Stimulated activated naive CD8-positive, alpha-beta T cell treated with anti-CD3 and anti-CD28 coated beads, Interleukin-15, Interleukin-2, amounts not matched to agents 100 ng/mL and 50 ng/mL, for 24 hours (primary cell): Measurements from ENCODE around the gene GCSAM.

Source experiments
- H3K27ac Mint-ChIP-seq: one replicate; pipeline ENCODE4 v1.8.0; 2021; ENCODE audit warnings: mild to moderate bottlenecking, mixed read lengths
- H3K27me3 Mint-ChIP-seq: one replicate; pipeline ENCODE4 v1.8.0; 2021; ENCODE audit warnings: mixed read lengths
- H3K36me3 Mint-ChIP-seq: one replicate; pipeline ENCODE4 v1.8.0; 2021; ENCODE audit warnings: low read depth, mixed read lengths
- H3K4me1 Mint-ChIP-seq: one replicate; pipeline ENCODE4 v1.8.0; 2021; ENCODE audit warnings: low read depth, mixed read lengths
- H3K4me3 Mint-ChIP-seq: one replicate; pipeline ENCODE4 v1.8.0; 2021; ENCODE audit warnings: mild to moderate bottlenecking, mixed read lengths
- H3K9me3 Mint-ChIP-seq: one replicate; pipeline ENCODE4 v1.8.0; 2021; ENCODE audit warnings: mixed read lengths

Gene GCSAM

GRCh38 chr3:112132975-112133448 lies at the start of gene GCSAM:
GCSAM (minus strand) TSS chr3:112133248; CDS start chr3:112133120, 128 bp downstream.
- peak within 1 kb of the TSS; percentile 93 for H3K27ac Mint-ChIP-seq
- H3K9me3 Mint-ChIP-seq = no peaks in the 10 kb centered on the region
- no peaks in the 10 kb centered on the region for H3K27me3 Mint-ChIP-seq
- peak within 1 kb of the TSS; percentile 85 for H3K4me3 Mint-ChIP-seq
- no peaks in the 10 kb centered on the region for H3K36me3 Mint-ChIP-seq
- peaks cover 94% of the 10 kb centered on the region for H3K4me1 Mint-ChIP-seq

- no peaks in the 10 kb centered on the region for H3K36me3 Mint-ChIP-seq
- no peak overlapping the region for H3K4me3 Mint-ChIP-seq
- H3K27me3 Mint-ChIP-seq = no peaks in the 10 kb centered on the region
- no peak overlapping the region for H3K27ac Mint-ChIP-seq
- no peaks in the 10 kb centered on the region for H3K9me3 Mint-ChIP-seq
- H3K4me1 Mint-ChIP-seq = no peaks in the 10 kb centered on the region
These were observed 42.6 kb upstream of the GCSAM start for GRCh38 chr3:112175646-112176045.

- Mint-ChIP-seq H3K9me3 (no peaks in the 10 kb centered on the region), H3K4me1 (no peaks in the 10 kb centered on the region), H3K4me3 (no peak overlapping the region), H3K27ac (no peak overlapping the region), H3K36me3 (no peaks in the 10 kb centered on the region), H3K27me3 (no peaks in the 10 kb centered on the region)
These were observed 42.0 kb upstream of the GCSAM start for GRCh38 chr3:112175037-112175436.

GRCh38 chr3:112171144-112171543 lies 38.1 kb upstream of the GCSAM start:
- Mint-ChIP-seq H3K27me3 (no peaks in the 10 kb centered on the region), H3K9me3 (peaks cover 3% of the 10 kb centered on the region), H3K4me3 (no peak overlapping the region), H3K27ac (no peak overlapping the region), H3K36me3 (no peaks in the 10 kb centered on the region), H3K4me1 (no peaks in the 10 kb centered on the region)

- H3K9me3 Mint-ChIP-seq = peaks cover 4% of the 10 kb centered on the region
- no peak overlapping the region for H3K4me3 Mint-ChIP-seq
- H3K27me3 Mint-ChIP-seq = no peaks in the 10 kb centered on the region
- no peaks in the 10 kb centered on the region for H3K4me1 Mint-ChIP-seq
- H3K27ac Mint-ChIP-seq = no peak overlapping the region
- no peaks in the 10 kb centered on the region for H3K36me3 Mint-ChIP-seq
These were observed 37.0 kb upstream of the GCSAM start for GRCh38 chr3:112170046-112170445.

- no peaks in the 10 kb centered on the region for H3K36me3 Mint-ChIP-seq
- no peak overlapping the region for H3K27ac Mint-ChIP-seq
- H3K4me1 Mint-ChIP-seq = no peaks in the 10 kb centered on the region
- no peaks in the 10 kb centered on the region for H3K27me3 Mint-ChIP-seq
- peaks cover 7% of the 10 kb centered on the region for H3K9me3 Mint-ChIP-seq
- no peak overlapping the region for H3K4me3 Mint-ChIP-seq
These were observed 34.7 kb upstream of the GCSAM start for GRCh38 chr3:112167758-112168157.

- no peak overlapping the region for H3K4me3 Mint-ChIP-seq
- no peak overlapping the region for H3K27ac Mint-ChIP-seq
- peaks cover 14% of the 10 kb centered on the region for H3K36me3 Mint-ChIP-seq
- no peaks in the 10 kb centered on the region for H3K27me3 Mint-ChIP-seq
- peaks cover 16% of the 10 kb centered on the region for H3K9me3 Mint-ChIP-seq
- H3K4me1 Mint-ChIP-seq = no peaks in the 10 kb centered on the region
These were observed 16.1 kb upstream of the GCSAM start for GRCh38 chr3:112149136-112149535.

GRCh38 chr3:112143689-112144088 lies 10.6 kb upstream of the GCSAM start:
- peak overlapping the region; percentile 24 for H3K27ac Mint-ChIP-seq
- H3K4me3 Mint-ChIP-seq = peak overlapping the region; percentile 25
- peaks cover 11% of the 10 kb centered on the region for H3K4me1 Mint-ChIP-seq

GRCh38 chr3:112143251-112143650 lies 10.2 kb upstream of the GCSAM start:
- Mint-ChIP-seq H3K27ac (peak overlapping the region; percentile 24), H3K4me1 (peaks cover 11% of the 10 kb centered on the region), H3K9me3 (peaks cover 10% of the 10 kb centered on the region), H3K36me3 (peaks cover 14% of the 10 kb centered on the region), H3K4me3 (peak overlapping the region; percentile 25), H3K27me3 (no peaks in the 10 kb centered on the region)

More at GRCh38 chr3:112143689-112144088, 10.6 kb upstream of the GCSAM start:
- Mint-ChIP-seq H3K9me3 (peaks cover 10% of the 10 kb centered on the region), H3K36me3 (peaks cover 14% of the 10 kb centered on the region), H3K27me3 (no peaks in the 10 kb centered on the region)

- Mint-ChIP-seq H3K4me3 (no peak overlapping the region), H3K9me3 (peaks cover 5% of the 10 kb centered on the region), H3K27me3 (no peaks in the 10 kb centered on the region), H3K27ac (no peak overlapping the region), H3K36me3 (peaks cover 10% of the 10 kb centered on the region), H3K4me1 (peaks cover 28% of the 10 kb centered on the region)
These were observed 8.2 kb upstream of the GCSAM start for GRCh38 chr3:112141293-112141692.

GRCh38 chr3:112140584-112140983 lies 7.5 kb upstream of the GCSAM start:
- H3K27me3 Mint-ChIP-seq = no peaks in the 10 kb centered on the region
- H3K27ac Mint-ChIP-seq = peak overlapping the region; percentile 29
- H3K4me3 Mint-ChIP-seq = no peak overlapping the region
- H3K36me3 Mint-ChIP-seq = peaks cover 5% of the 10 kb centered on the region
- H3K4me1 Mint-ChIP-seq = peaks cover 35% of the 10 kb centered on the region
- peaks cover under 1% of the 10 kb centered on the region for H3K9me3 Mint-ChIP-seq

GRCh38 chr3:112138219-112138969 lies 5.3 kb upstream of the GCSAM start:
- Mint-ChIP-seq H3K27ac (no peak overlapping the region), H3K27me3 (no peaks in the 10 kb centered on the region), H3K9me3 (no peaks in the 10 kb centered on the region), H3K4me1 (peaks cover 50% of the 10 kb centered on the region), H3K4me3 (no peak overlapping the region), H3K36me3 (no peaks in the 10 kb centered on the region)

- H3K4me1 Mint-ChIP-seq = peaks cover 52% of the 10 kb centered on the region
These were observed 4.7 kb upstream of the GCSAM start for GRCh38 chr3:112137781-112138180.

GRCh38 chr3:112136959-112137693 lies 4.1 kb upstream of the GCSAM start:
- Mint-ChIP-seq H3K4me1 (peaks cover 59% of the 10 kb centered on the region), H3K4me3 (no peak overlapping the region), H3K36me3 (no peaks in the 10 kb centered on the region), H3K9me3 (no peaks in the 10 kb centered on the region), H3K27ac (peak overlapping the region; percentile 61), H3K27me3 (no peaks in the 10 kb centered on the region)

More at GRCh38 chr3:112137781-112138180, 4.7 kb upstream of the GCSAM start:
- Mint-ChIP-seq H3K27ac (no peak overlapping the region), H3K9me3 (no peaks in the 10 kb centered on the region), H3K36me3 (no peaks in the 10 kb centered on the region), H3K27me3 (no peaks in the 10 kb centered on the region), H3K4me3 (no peak overlapping the region)

- peaks cover 65% of the 10 kb centered on the region for H3K4me1 Mint-ChIP-seq
- no peak overlapping the region for H3K4me3 Mint-ChIP-seq
- no peaks in the 10 kb centered on the region for H3K9me3 Mint-ChIP-seq
- no peaks in the 10 kb centered on the region for H3K27me3 Mint-ChIP-seq
- H3K27ac Mint-ChIP-seq = peak overlapping the region; percentile 13
- H3K36me3 Mint-ChIP-seq = no peaks in the 10 kb centered on the region
These were observed 3.0 kb upstream of the GCSAM start for GRCh38 chr3:112136046-112136445.
